K562 (cell line): ENCODE data around the gene XCL2. TPM values are rescaled to one million over a fixed set of nuclear protein-coding genes. Genes with fewer than 3 reads are reported as not detected.
"Not testable (repeated sequence)": the region's sequence is repeated elsewhere in the genome, so short reads cannot be mapped to it uniquely, and the experiment has no call there.

Source experiments
- ATAC-seq: fragments of 200-7000 bp; cut with Tn5 transposase; 3 replicates; pipeline ENCODE4 v1.9.1; 2020; ENCODE audit warnings: moderate library complexity
- BruUV-seq: library from RNA; stranded (reverse); fragments of 400-500 nt; replicated peaks from 2 replicates; lab custom pipeline; 2021; lab: Mats Ljungman, UMichigan
- CTCF ChIA-PET: fragments of 300-600 bp; formaldehyde crosslinking; extraction: SDS; loops from one replicate; lab custom pipeline; 2021; ENCODE audit warnings: low intra/inter-chr PET ratio; lab: Yijun Ruan, JAX
- POLR2A ChIA-PET: fragments of 300-600, 350-650 bp; sonication (Branson Sonifier 250); formaldehyde crosslinking; extraction: SDS; loops from one replicate; lab custom pipeline; 2021; ENCODE audit warnings: antibody characterized with exemption, inconsistent platforms; lab: Yijun Ruan, JAX
- DNase-seq, 4 experiments: peaks; one replicate each; pipeline versions ENCODE4 v3.0.0 to v3.0.0-alpha.2; 2011 to 2018; ENCODE audit warnings: low spot score in 3 of 4, mixed read lengths in 3 of 4; ENCODE audit errors: extremely low read depth in 1 of 4
- FAIRE-seq: peaks from 2 replicates; lab custom pipeline; 2011; peaks lifted over from hg19 to GRCh38; lab: Jason Lieb, UNC
- H2AFZ ChIP-seq: 2 replicates; pipeline ENCODE4 v1.6.0; 2011; ENCODE audit warnings: low read depth, low read length, control low read depth, inconsistent platforms
- H3K27ac ChIP-seq: fragments of 200-600 bp; 3 replicates; pipeline ENCODE4 v1.8.0; 2011; ENCODE audit warnings: low read depth, mild to moderate bottlenecking, control low read depth, inconsistent platforms, low read length, moderate library complexity, mixed read lengths; ENCODE audit errors: extremely low read depth
- H3K27me3 ChIP-seq, 2 experiments: fragments of 300-600 bp in 1 of 2; 2 replicates in 1 of 2; 3 replicates in 1 of 2; pipeline versions ENCODE4 v1.6.0 to v1.8.0; 2011; ENCODE audit warnings: inconsistent platforms in 2 of 2, low read length in 2 of 2, mild to moderate bottlenecking in 1 of 2, mixed read lengths in 1 of 2, moderate library complexity in 1 of 2; ENCODE audit not compliant: control insufficient read depth in 2 of 2, insufficient read depth in 2 of 2
- H3K36me3 ChIP-seq: fragments of 300-600 bp; 3 replicates; pipeline ENCODE4 v1.8.0; 2011; ENCODE audit warnings: mild to moderate bottlenecking, low read length, inconsistent platforms; ENCODE audit not compliant: control insufficient read depth, insufficient read depth
- H3K4me1 ChIP-seq, 2 experiments: fragments of 200-600 bp in 1 of 2; replicated peaks in 1 of 2; 2 replicates in 1 of 2; 3 replicates in 1 of 2; pipeline versions ENCODE4 v1.5.1 to v1.8.0; 2011; ENCODE audit warnings: inconsistent platforms in 2 of 2, low read length in 2 of 2, mild to moderate bottlenecking in 1 of 2, mixed read lengths in 1 of 2, moderate library complexity in 1 of 2; ENCODE audit not compliant: control insufficient read depth in 2 of 2, insufficient read depth in 2 of 2
- H3K4me2 ChIP-seq: 2 replicates; pipeline ENCODE4 v1.6.1; 2011; ENCODE audit warnings: low read length, control low read depth, inconsistent platforms, mixed read lengths; ENCODE audit not compliant: insufficient read depth
- H3K4me3 ChIP-seq: fragments of 200-600 bp; sonication (generic), shearing (Covaris generic); 2 replicates; pipeline ENCODE4 v1.5.1; 2016; ENCODE audit warnings: control low read depth, inconsistent platforms
- H3K79me2 ChIP-seq: fragments of 200-600 bp; 3 replicates; pipeline ENCODE4 v1.8.0; 2011; ENCODE audit warnings: low read length, inconsistent platforms; ENCODE audit not compliant: control insufficient read depth, insufficient read depth
- H3K9ac ChIP-seq, 2 experiments: 2 replicates each; pipeline versions ENCODE4 v1.6.0 to v1.6.1; 2011; ENCODE audit warnings: low read depth in 2 of 2, low read length in 2 of 2, control low read depth in 1 of 2, inconsistent platforms in 1 of 2, mild to moderate bottlenecking in 1 of 2, mixed read lengths in 1 of 2; ENCODE audit not compliant: insufficient read depth in 1 of 2
- H3K9me1 ChIP-seq: one replicate; pipeline ENCODE4 v1.6.0; 2011; ENCODE audit warnings: inconsistent platforms, mild to moderate bottlenecking, low read length, moderate library complexity; ENCODE audit not compliant: control insufficient read depth, insufficient read depth
- H3K9me3 ChIP-seq: replicated peaks from 2 replicates; pipeline ENCODE4 v1.5.1; 2011; ENCODE audit warnings: low read depth, low read length, inconsistent platforms; ENCODE audit not compliant: control insufficient read depth, insufficient read depth
- H4K20me1 ChIP-seq: replicated peaks from 2 replicates; pipeline ENCODE4 v1.6.1; 2011; ENCODE audit warnings: low read length, inconsistent platforms, mixed read lengths; ENCODE audit not compliant: control insufficient read depth, insufficient read depth
- CEBPB ChIP-seq: fragments of 450-650 bp; IDR thresholded peaks from 2 replicates; pipeline ENCODE4 v1.6.1; 2016; ENCODE audit warnings: missing genetic modification characterization, missing compliant biosample characterization
- CTCFL ChIP-seq: IDR thresholded peaks from 2 replicates; pipeline ENCODE4 v1.6.1; 2011; ENCODE audit warnings: borderline replicate concordance, low read depth, mild to moderate bottlenecking, moderate library complexity, low read length; ENCODE audit not compliant: insufficient read depth, poor library complexity, severe bottlenecking
- RAD21 ChIP-seq, 2 experiments: fragments of 250-450 bp in 1 of 2; fragments of 450-650 bp in 1 of 2; sonication (Bioruptor Pico) in 1 of 2; formaldehyde crosslinking in 1 of 2; IDR thresholded peaks in 1 of 2; conservative IDR thresholded peaks in 1 of 2; 2 replicates each; pipeline versions ENCODE4 v1.4.0 to v1.8.0; 2020 to 2022; ENCODE audit warnings: mild to moderate bottlenecking in 2 of 2, moderate library complexity in 1 of 2
- SMC3 ChIP-seq: conservative IDR thresholded peaks from 2 replicates; pipeline ENCODE4 v1.6.1; 2011; ENCODE audit warnings: low read depth, low read length, improper control_type of control experiment; ENCODE audit not compliant: insufficient read depth
- TEAD4 ChIP-seq, 2 experiments: sonication (generic) in 1 of 2; formaldehyde crosslinking in 1 of 2; IDR thresholded peaks; 2 replicates each; pipeline versions ENCODE4 v1.6.1 to v1.8.0; 2012 to 2022; ENCODE audit warnings: borderline replicate concordance in 1 of 2, inconsistent platforms in 1 of 2, low read length in 1 of 2, mild to moderate bottlenecking in 1 of 2, missing genetic modification reagents in 1 of 2
- WGBS: fragments of 100-300 bp; shearing (Covaris generic); methylation state at CpG from one replicate; pipeline ENCODE4 v1.1.6; 2016; ENCODE audit warnings: low coverage, mixed read lengths; ENCODE audit not compliant: insufficient coverage; ENCODE audit errors: missing lambda C conversion rate; 5-methylcytosine and 5-hydroxymethylcytosine counted together
- in situ Hi-C: fragments of 300-500 bp; cut with MboI; formaldehyde crosslinking; loops from 4 replicates; pipeline ENCODE4 v1.15.0; 2018; ENCODE audit warnings: inconsistent platforms, mixed read lengths
- intact Hi-C: fragments of 100-400 bp; cut with micrococcal nuclease; formaldehyde crosslinking; loops from 2 replicates; pipeline ENCODE4 v1.14.2; 2022
- polyA plus RNA-seq, 8 experiments: library from polyadenylated mRNA; depleted of rRNA in 4 of 8; stranded (reverse) in 5 of 8; unstranded in 3 of 8; fragments of >200 nt; fragmentation: Nextera tagmentation in 2 of 8; fragmentation: Illumina TruSeq in 1 of 8; extraction: Ambion mirVana in 2 of 8; extraction: Trizol in 1 of 8; gene quantifications; 2 replicates each; pipeline versions ENCODE4 v1.2.1 to v1.2.3, GENCODE V29; 2011 to 2014; ENCODE audit warnings: inconsistent platforms in 1 of 8, missing spikeins in 1 of 8
- total RNA-seq, 7 experiments: library from RNA; depleted of rRNA in 6 of 7; stranded (reverse); fragments of >200 nt in 6 of 7; fragmentation: Illumina TruSeq in 2 of 7; extraction: Trizol in 2 of 7; gene quantifications; 2 replicates each; pipeline versions ENCODE4 v1.2.1 to v1.2.3, GENCODE V29; 2011 to 2021; ENCODE audit warnings: low replicate concordance in 1 of 7

XCL2 gene
- total and polyA plus RNA-seq, 9 of the 15 experiments (the other 6 are each of a cell fraction or from before 2014, with no cell fraction given): not detected

- peak; percentile 22 to 50; a peak in 3 of 4 replicates for TF ChIP-seq RAD21 (CRISPR knock-in tag; conservative IDR thresholded peaks at IDR 0.05 in 1 of 2, IDR thresholded peaks at IDR 0.05 in 1 of 2)
- 0 out of 2 replicates have a peak, but pooled peaks have one; percentile 13 for TF ChIP-seq SMC3
- peak; percentile 97 for TF ChIP-seq CEBPB (tag)
- peak; percentile 36 for TF ChIP-seq CTCFL
- peak; percentile 36; the same call in 1 of the 2 replicates for TF ChIP-seq TEAD4 (IDR thresholded peaks at IDR 0.05; ENCODE audit: low read length)
- not testable (repeated sequence) for TF ChIP-seq TEAD4 (CRISPR knock-in tag; IDR thresholded peaks at IDR 0.05; ENCODE audit: borderline replicate concordance)
Observed at GRCh38 chr1:168545678-168546552, 2.1 kb upstream of the XCL2 start (continued).

GRCh38 chr1:168542978-168543377 lies 819 bp downstream of the XCL2 start:
- intact Hi-C loops, DNase-seq, H3K4me2 ChIP-seq, BruUV-seq, FAIRE-seq, H3K9ac ChIP-seq, H3K27ac ChIP-seq, H3K79me2 ChIP-seq, ATAC-seq, H3K4me3 ChIP-seq, CTCF ChIA-PET, H3K36me3 ChIP-seq, H3K27me3 ChIP-seq, H3K9me3 ChIP-seq, H3K4me1 ChIP-seq, H2AFZ ChIP-seq, POLR2A ChIA-PET, H3K9me1 ChIP-seq, H4K20me1 ChIP-seq: not testable (repeated sequence)
- in situ Hi-C loops: loop anchor here (5.0 kb wide), 1 partner anchor 34 kb away; the partner anchor contains the start of gene XCL1
- 0% methylated on average over 2 of the region's 2 CpGs for WGBS

GRCh38 chr1:168540798-168541197 lies 3.0 kb downstream of the XCL2 start:
- BruUV-seq, H3K9ac ChIP-seq, POLR2A ChIA-PET: not testable (repeated sequence)

More at GRCh38 chr1:168540798-168541197, 3.0 kb downstream of the XCL2 start:
- H3K4me2 ChIP-seq, H3K36me3 ChIP-seq, H2AFZ ChIP-seq, CTCF ChIA-PET, ATAC-seq, H4K20me1 ChIP-seq, FAIRE-seq, H3K4me3 ChIP-seq, DNase-seq, H3K79me2 ChIP-seq, H3K4me1 ChIP-seq, H3K27ac ChIP-seq, H3K27me3 ChIP-seq, H3K9me3 ChIP-seq, intact Hi-C loops, H3K9me1 ChIP-seq: not testable (repeated sequence)
- WGBS: under 1% methylated on average over 7 of the region's 7 CpGs
- in situ Hi-C loops: loop anchor here (5.0 kb wide), 1 partner anchor 37 kb away; the partner anchor contains the start of gene XCL1
